NCI-H1694 (cell line): ENCODE measurements around the gene ANKRD34C.
"Not testable (repeated sequence)": the region's sequence is repeated elsewhere in the genome, so short reads cannot be mapped to it uniquely, and the experiment has no call there.

Source experiments
- DNase-seq: peaks from one replicate; lab custom pipeline; 2025; lab: John Stamatoyannopoulos, UW

The ANKRD34C gene

DNA sequence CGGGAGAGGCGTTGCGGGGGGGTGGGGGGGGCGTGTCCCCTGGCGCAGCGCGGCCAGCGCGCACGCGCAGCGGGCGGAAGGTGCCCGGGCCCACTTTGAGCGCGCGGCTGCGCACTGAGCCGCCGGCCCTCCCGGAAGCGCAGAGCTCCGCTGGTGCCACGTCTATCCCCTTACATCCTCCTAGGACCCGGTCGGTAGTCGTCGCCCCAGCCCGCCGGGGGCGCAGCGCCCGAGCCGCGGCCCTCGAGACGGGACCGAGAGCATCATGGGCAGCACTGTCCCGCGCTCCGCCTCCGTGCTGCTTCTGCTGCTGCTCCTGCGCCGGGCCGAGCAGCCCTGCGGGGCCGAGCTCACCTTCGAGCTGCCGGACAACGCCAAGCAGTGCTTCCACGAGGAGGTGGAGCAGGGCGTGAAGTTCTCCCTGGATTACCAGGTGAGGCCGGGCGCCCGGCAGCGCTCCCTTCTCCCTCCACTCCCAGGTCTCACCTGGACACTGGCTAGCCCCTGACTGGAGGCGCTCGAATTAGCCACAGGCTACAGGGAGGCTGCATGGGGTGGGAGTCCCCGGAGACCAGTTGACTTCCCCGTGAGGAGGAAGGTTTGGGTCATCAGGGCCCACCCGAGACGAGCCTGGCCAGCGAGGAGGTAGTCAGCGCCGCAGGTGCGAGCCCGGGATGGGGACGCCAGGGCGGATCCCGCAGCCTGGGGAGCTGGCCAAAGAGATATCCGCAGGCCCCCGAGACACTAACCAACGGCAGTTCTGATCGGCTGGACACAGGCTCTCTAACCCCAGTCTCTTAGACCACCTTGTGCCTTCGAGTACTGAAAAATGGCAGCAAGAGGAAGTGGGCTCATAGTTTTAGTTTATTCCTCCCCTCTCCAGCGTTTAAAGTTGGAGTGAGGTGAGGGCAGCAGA, 28.7 kb downstream of the ANKRD34C start, which contains the start of gene TMED3:
Gene TMED3 (plus strand): TSS at position 128 of the 916 bp plus-strand sequence. CDS start 138 bp downstream, at position 266.
- peak; percentile 56 for DNase-seq

DNA sequence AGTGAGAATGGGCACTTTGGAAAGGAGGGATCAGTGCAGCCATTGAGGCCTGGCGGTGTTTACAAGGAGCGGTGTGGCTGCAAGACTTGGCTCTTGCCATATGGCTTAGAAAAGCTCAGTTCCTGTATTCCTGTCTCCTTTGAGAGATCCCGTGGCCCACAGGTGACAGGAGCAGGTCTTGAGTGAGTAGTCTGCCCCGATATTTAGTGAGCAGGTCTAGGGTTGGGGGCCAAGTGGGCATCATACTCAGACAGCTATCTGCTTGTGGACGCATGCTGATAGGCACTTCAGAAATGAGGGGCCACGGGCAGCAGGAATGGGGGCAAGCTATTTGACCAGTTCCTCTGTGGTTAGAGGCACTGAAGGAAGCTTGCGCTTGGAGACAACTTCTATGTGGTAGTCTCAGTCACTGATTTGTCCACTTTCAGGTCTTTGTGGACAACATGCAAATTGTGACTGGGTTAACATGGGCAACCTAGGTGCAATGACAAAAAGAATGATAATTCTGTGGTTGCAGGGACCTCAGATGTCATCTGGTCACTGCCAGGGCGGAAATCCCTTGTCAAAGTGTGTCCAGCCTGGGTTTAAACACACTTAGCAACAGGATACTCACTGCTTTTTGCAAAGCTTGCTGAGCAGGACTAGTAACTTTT, 29.5 kb downstream of the ANKRD34C start:
- DNase-seq = no peak

DNA sequence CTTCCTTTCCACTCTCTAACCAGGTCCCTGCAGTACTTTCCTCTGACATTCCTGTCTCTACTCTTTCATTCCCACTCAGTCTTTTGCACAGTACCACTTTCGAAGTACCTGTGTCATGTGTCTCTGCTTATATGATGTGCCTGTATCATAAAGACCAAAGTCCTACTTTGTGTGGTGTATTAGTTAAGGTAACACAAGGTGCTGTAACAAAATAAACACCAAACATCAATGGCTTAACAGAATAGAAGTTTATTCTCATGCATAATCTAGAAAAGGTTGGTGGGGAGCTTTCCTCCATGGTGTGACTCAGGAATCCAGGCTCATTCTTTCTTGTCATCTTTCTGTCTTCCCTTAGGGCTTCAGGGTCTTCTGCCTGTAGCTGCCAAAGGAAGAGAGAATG, 31.7 kb downstream of the ANKRD34C start:
- no peak for DNase-seq

DNA sequence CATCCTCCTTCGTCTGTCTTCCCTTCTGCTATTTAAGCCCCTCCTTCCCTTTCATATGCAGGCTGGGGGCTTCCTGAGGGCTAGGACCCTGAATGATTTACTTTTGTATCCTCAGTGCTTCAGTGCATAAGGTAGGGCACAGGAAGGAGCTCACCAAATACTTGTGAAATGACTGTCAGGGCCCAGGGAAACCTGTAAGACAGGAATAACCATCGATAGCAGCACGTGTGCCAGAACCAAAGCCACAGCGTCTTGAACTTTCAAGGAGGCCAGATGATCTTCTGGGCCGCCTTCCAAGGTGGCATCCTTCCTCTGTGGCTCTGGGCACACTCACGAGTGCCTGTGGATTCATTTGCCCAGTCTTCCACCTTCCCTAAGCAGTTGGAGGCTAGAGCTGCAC, 32.3 kb downstream of the ANKRD34C start:
- DNase-seq = no peak

- DNase-seq = no peak
These were observed 33.3 kb downstream of the ANKRD34C start for GRCh38 chr15:79315623-79316328.

DNA sequence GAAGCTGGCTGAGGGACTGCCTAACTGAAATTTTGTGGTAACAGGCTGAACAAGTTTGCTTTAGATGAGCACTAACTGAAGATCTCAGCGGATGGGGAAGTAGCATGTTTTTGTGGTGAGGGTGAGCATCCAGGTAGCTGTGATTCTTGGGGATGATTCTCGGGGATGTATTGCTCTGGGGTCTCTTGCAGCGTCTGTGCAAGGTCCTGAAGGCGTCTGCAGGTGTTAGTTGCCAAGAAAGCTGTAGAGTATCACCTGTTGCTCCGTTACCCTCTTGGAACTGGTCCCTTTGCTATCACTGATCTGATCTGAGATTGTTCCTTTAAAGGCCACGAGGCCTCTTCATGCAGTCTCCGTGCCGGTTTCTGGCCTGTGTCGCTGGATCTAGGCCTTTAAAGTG, 34.3 kb downstream of the ANKRD34C start:
- DNase-seq = no peak

DNA sequence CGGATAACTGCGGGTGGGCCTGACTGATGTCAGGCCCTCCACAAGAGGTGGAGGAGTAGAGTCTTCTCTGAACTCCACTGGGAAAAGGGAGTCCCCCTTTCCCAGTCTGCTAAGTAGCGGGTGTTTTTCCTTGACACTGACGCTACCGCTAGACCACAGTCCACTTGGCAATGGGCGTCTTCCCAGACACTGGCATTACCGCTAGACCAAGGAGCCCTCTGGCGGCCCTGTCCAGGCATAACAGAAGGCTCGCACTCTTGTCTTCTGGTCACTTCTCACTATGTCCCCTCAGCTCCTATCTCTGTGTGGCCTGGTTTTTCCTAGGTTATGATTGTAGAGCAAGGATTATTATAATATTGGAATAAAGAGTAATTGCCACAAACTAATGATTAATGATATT, 37.5 kb downstream of the ANKRD34C start:
- DNase-seq = not testable (repeated sequence)

- no peak for DNase-seq
These were observed 39.4 kb downstream of the ANKRD34C start for GRCh38 chr15:79321876-79322275.

GRCh38 chr15:79322306-79322705, 39.8 kb downstream of the ANKRD34C start:
- no peak for DNase-seq

- no peak for DNase-seq
These were observed 40.4 kb downstream of the ANKRD34C start for GRCh38 chr15:79322945-79323344.

GRCh38 chr15:79329171-79329611, 46.7 kb downstream of the ANKRD34C start:
- no peak for DNase-seq
